ENCODE data around the gene ZDBF2. TPM values are rescaled to one million over a fixed set of nuclear protein-coding genes. Genes with fewer than 3 reads are reported as not detected.
"Not testable (repeated sequence)": the region's sequence is repeated elsewhere in the genome, so short reads cannot be mapped to it uniquely, and the experiment has no call there.

The ZDBF2 gene
- total RNA-seq, 4 donors from 2014 or later: 3.1 to 5.5 (median 4.1) TPM

GRCh38 chr2:206256706-206257205, 17.7 kb upstream of the ZDBF2 start:
- no peak overlapping the region for H3K4me3 ChIP-seq (ENCODE audit: low read depth, poor library complexity, severe bottlenecking)
- DNase-seq (ENCODE audit: low spot score in 2 of 2): no peak
- 34 to 46% methylated on average over 7 of the region's 7 CpGs for WGBS, 2 donors
- intact Hi-C loops (cut with DNase I; ENCODE audit: low total_unique reads): loop anchor here (5.0 kb wide), 1 partner anchor 94 kb away; no protein-coding TSS in a partner anchor
- TF ChIP-seq, protein P1, sequence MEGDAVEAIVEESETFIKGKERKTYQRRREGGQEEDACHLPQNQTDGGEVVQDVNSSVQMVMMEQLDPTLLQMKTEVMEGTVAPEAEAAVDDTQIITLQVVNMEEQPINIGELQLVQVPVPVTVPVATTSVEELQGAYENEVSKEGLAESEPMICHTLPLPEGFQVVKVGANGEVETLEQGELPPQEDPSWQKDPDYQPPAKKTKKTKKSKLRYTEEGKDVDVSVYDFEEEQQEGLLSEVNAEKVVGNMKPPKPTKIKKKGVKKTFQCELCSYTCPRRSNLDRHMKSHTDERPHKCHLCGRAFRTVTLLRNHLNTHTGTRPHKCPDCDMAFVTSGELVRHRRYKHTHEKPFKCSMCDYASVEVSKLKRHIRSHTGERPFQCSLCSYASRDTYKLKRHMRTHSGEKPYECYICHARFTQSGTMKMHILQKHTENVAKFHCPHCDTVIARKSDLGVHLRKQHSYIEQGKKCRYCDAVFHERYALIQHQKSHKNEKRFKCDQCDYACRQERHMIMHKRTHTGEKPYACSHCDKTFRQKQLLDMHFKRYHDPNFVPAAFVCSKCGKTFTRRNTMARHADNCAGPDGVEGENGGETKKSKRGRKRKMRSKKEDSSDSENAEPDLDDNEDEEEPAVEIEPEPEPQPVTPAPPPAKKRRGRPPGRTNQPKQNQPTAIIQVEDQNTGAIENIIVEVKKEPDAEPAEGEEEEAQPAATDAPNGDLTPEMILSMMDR (IDR thresholded peaks at IDR 0.05): no peak
- TF ChIP-seq POLR2A (IDR thresholded peaks at IDR 0.05): no peak

DNA sequence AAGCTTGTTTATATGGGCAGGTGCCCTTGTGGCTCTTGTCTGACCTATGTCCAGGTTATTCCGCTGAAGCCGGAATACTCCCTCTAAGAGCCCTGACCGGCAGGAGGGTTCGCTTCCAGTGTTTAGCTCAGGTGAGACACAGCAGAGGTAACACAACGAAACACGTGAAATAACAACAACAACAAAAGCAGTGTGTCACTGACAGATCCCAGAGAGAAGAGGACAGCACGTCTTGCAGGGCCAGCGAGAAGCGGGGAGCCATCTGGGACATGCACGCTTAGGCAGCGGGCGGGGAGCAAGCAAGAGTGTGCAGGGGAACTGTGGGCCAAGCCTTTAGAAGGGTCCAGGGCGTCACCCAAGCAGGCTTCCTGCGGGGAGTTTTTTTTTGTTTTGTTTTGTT, 17.1 kb upstream of the ZDBF2 start:
- TF ChIP-seq, protein P1 (IDR thresholded peaks at IDR 0.05): no peak
- no peak for TF ChIP-seq POLR2A (IDR thresholded peaks at IDR 0.05)
- WGBS, 2 donors: 47 to 55% methylated on average over 14 of the region's 14 CpGs
- H3K4me3 ChIP-seq (ENCODE audit: low read depth, poor library complexity, severe bottlenecking): no peak overlapping the region
- intact Hi-C loops (cut with DNase I; ENCODE audit: low total_unique reads): loop anchor here (5.0 kb wide), 1 partner anchor 95 kb away; no protein-coding TSS in a partner anchor
- DNase-seq (ENCODE audit: low spot score in 2 of 2): no peak

GRCh38 chr2:206257861-206258260, 16.6 kb upstream of the ZDBF2 start:
- WGBS, 2 donors: 40 to 71% methylated on average over 7 of the region's 7 CpGs
- intact Hi-C loops (cut with DNase I; ENCODE audit: low total_unique reads): loop anchor here (5.0 kb wide), 1 partner anchor 96 kb away; no protein-coding TSS in a partner anchor
- TF ChIP-seq, protein P1 (IDR thresholded peaks at IDR 0.05): no peak
- no peak for TF ChIP-seq POLR2A (IDR thresholded peaks at IDR 0.05)
- DNase-seq (ENCODE audit: low spot score in 2 of 2): no peak
- no peak overlapping the region for H3K4me3 ChIP-seq (ENCODE audit: low read depth, poor library complexity, severe bottlenecking)

DNA sequence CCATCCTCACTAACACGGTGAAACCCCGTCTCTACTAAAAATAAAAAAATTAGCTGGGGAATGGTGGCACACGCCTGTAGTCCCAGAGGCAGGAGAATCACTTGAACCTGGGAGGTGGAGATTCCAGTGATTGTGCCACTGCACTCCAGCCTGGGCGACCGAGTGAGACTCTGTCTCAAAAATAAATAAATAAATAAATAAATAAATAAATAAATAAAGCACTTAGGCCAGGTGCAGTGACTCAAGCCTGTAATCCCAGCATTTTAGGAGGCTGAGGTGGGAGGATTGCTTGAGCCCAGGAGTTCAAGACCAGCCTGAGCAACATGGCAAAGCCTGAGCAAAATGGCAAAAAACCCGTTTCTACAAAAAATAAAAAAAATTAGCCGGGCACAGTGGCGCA, 15.8 kb upstream of the ZDBF2 start:
- 61 to 63% methylated on average over 8 of the region's 8 CpGs for WGBS, 2 donors
- intact Hi-C loops (cut with DNase I; ENCODE audit: low total_unique reads): loop anchor here (5.0 kb wide), 1 partner anchor 96 kb away; no protein-coding TSS in a partner anchor
- not testable (repeated sequence) for DNase-seq (ENCODE audit: low spot score in 2 of 2)

GRCh38 chr2:206259376-206260187, 14.9 kb upstream of the ZDBF2 start:
- 47% methylated on average over 10 of the region's 10 CpGs for WGBS, 2 donors
- intact Hi-C loops (cut with DNase I; ENCODE audit: low total_unique reads): loop anchor here (5.0 kb wide), 1 partner anchor 97 kb away; no protein-coding TSS in a partner anchor
- TF ChIP-seq POLR2A (IDR thresholded peaks at IDR 0.05): no peak
- TF ChIP-seq, protein P1 (IDR thresholded peaks at IDR 0.05): no peak
- no peak overlapping the region for H3K4me3 ChIP-seq (ENCODE audit: low read depth, poor library complexity, severe bottlenecking)
- no peak for DNase-seq (ENCODE audit: low spot score in 2 of 2)

More for the DNA sequence above, 15.8 kb upstream of the ZDBF2 start:
- H3K4me3 ChIP-seq (ENCODE audit: low read depth, poor library complexity, severe bottlenecking): not testable (repeated sequence)

- 19 to 22% methylated on average over 7 of the region's 7 CpGs for WGBS, 2 donors
- no peak overlapping the region for H3K4me3 ChIP-seq (ENCODE audit: low read depth, poor library complexity, severe bottlenecking)
- DNase-seq (ENCODE audit: low spot score in 2 of 2): no peak
- intact Hi-C loops (cut with DNase I; ENCODE audit: low total_unique reads): no loop called here
- TF ChIP-seq, protein P1 (IDR thresholded peaks at IDR 0.05): no peak
- TF ChIP-seq POLR2A (IDR thresholded peaks at IDR 0.05): no peak
Observed at GRCh38 chr2:206260188-206261012, 14.1 kb upstream of the ZDBF2 start.
